ENCODE data around the gene ARL8B.

- no peak for TF ChIP-seq EZH2 (IDR thresholded peaks at IDR 0.05)
- TF ChIP-seq POLR2AphosphoS5 (IDR thresholded peaks at IDR 0.05; ENCODE audit: borderline replicate concordance, low read depth, low read length), result no peak
- TF ChIP-seq FOXP2 (optimal IDR thresholded peaks at IDR 0.05; ENCODE audit: control extremely low read depth, extremely low read length, insufficient read depth), result no peak
Measured at GRCh38 chr3:5115506-5116162, 6.5 kb upstream of the ARL8B start.

Measured in SK-N-MC (cell line).